Naive B cell (primary cell): ENCODE results near the gene ARHGAP30. TPM values are rescaled to one million over a fixed set of nuclear protein-coding genes. Genes with fewer than 3 reads are reported as not detected.
"Not testable (repeated sequence)": the region's sequence is repeated elsewhere in the genome, so short reads cannot be mapped to it uniquely, and the experiment has no call there.

Source experiments
- ATAC-seq, 2 donors: fragments of 150-1000 bp; cut with Tn5 transposase; 2 replicates each; pipeline ENCODE4 v1.10.0; 2021; ENCODE audit warnings: low read depth in 2 of 2, mild to moderate bottlenecking in 2 of 2, moderate library complexity in 2 of 2
- DNase-seq: peaks from one replicate; pipeline ENCODE4 v3.0.0; 2022
- H3K27ac Mint-ChIP-seq, 6 donors: one replicate each; pipeline ENCODE4 v1.8.0; 2020 to 2022; ENCODE audit warnings: mild to moderate bottlenecking in 6 of 6, mixed read lengths in 6 of 6, moderate library complexity in 5 of 6, inconsistent platforms in 2 of 6
- H3K27me3 Mint-ChIP-seq, 3 donors: one replicate each; pipeline ENCODE4 v1.8.0; 2021 to 2022; ENCODE audit warnings: mixed read lengths in 3 of 3, mild to moderate bottlenecking in 1 of 3
- H3K36me3 Mint-ChIP-seq, 2 donors: one replicate each; pipeline ENCODE4 v1.8.0; 2020 to 2022; ENCODE audit warnings: mixed read lengths in 2 of 2, inconsistent platforms in 1 of 2, mild to moderate bottlenecking in 1 of 2
- H3K4me1 Mint-ChIP-seq, 3 donors: one replicate each; pipeline ENCODE4 v1.8.0; 2020 to 2022; ENCODE audit warnings: mixed read lengths in 3 of 3, inconsistent platforms in 1 of 3, mild to moderate bottlenecking in 1 of 3, moderate library complexity in 1 of 3
- H3K4me3 Mint-ChIP-seq, 8 donors: one replicate each; pipeline ENCODE4 v1.8.0; 2020 to 2022; ENCODE audit warnings: mild to moderate bottlenecking in 8 of 8, mixed read lengths in 8 of 8, moderate library complexity in 8 of 8, inconsistent platforms in 2 of 8
- H3K9me3 Mint-ChIP-seq, 7 donors: one replicate each; pipeline ENCODE4 v1.8.0; 2020 to 2022; ENCODE audit warnings: mixed read lengths in 7 of 7, mild to moderate bottlenecking in 5 of 7, inconsistent platforms in 2 of 7, moderate library complexity in 1 of 7
- polyA plus RNA-seq, 6 donors: library from polyadenylated mRNA; unstranded; fragments of 300-500 nt; fragmentation: Illumina TruSeq; gene quantifications; one replicate each; pipeline ENCODE4 v1.2.3, GENCODE V29; 2021; ENCODE audit warnings: low read depth in 6 of 6

ARHGAP30 gene
- polyA plus RNA-seq, 6 donors from 2014 or later = 42.4 to 154 (median 82.6) TPM

- no peak for DNase-seq
- Mint-ChIP-seq H3K27me3 (no peaks in the 10 kb centered on the region), H3K27ac (peak overlapping the region; percentile 65 to 98 (median 93)), H3K9me3 (peaks cover 0 to 1% (median 0%) of the 10 kb centered on the region in 7 donors), H3K4me3 (peak overlapping the region; percentile 87 to 96 (median 92)), H3K4me1 (peaks cover 29 to 31% (median 30%) of the 10 kb centered on the region in 3 donors), H3K36me3 (no peaks in the 10 kb centered on the region)
- peak in 1 of 2 donors; percentile 0 for ATAC-seq
These were observed 49.8 kb downstream of the ARHGAP30 start for GRCh38 chr1:161019751-161020495.

- Mint-ChIP-seq H3K4me1 (peaks cover 30 to 32% (median 31%) of the 10 kb centered on the region in 3 donors), H3K4me3 (peak overlapping the region in 6 of 8 donors; percentile 18 to 94 (median 62)), H3K27ac (peak overlapping the region in 3 of 6 donors; percentile 19 to 91 (median 65))
- H3K9me3 Mint-ChIP-seq, DNase-seq, H3K27me3 Mint-ChIP-seq, ATAC-seq, H3K36me3 Mint-ChIP-seq: not testable (repeated sequence)
These were observed 50.5 kb downstream of the ARHGAP30 start for GRCh38 chr1:161019111-161019660.

GRCh38 chr1:161018631-161018930 lies 51.1 kb downstream of the ARHGAP30 start:
- H3K36me3 Mint-ChIP-seq = no peaks in the 10 kb centered on the region

GRCh38 chr1:161017756-161018630 lies 51.7 kb downstream of the ARHGAP30 start:
- Mint-ChIP-seq H3K36me3 (no peaks in the 10 kb centered on the region), H3K4me1 (peaks cover 37 to 44% (median 43%) of the 10 kb centered on the region in 3 donors), H3K27ac (peak overlapping the region in 2 of 6 donors; percentile 26 to 53)

More at GRCh38 chr1:161018631-161018930, 51.1 kb downstream of the ARHGAP30 start:
- Mint-ChIP-seq H3K9me3 (no peaks in the 10 kb centered on the region), H3K4me1 (peaks cover 33 to 38% (median 37%) of the 10 kb centered on the region in 3 donors), H3K27me3 (no peaks in the 10 kb centered on the region), H3K4me3 (no peak overlapping the region), H3K27ac (peak overlapping the region in 1 of 6 donors; percentile 91)
- DNase-seq (no peak), ATAC-seq (no peak)

GRCh38 chr1:161017181-161017580 lies 52.5 kb downstream of the ARHGAP30 start:
- Mint-ChIP-seq H3K4me3 (peak overlapping the region in 1 of 8 donors; percentile 50), H3K4me1 (peaks cover 38 to 48% (median 44%) of the 10 kb centered on the region in 3 donors)
- H3K36me3 Mint-ChIP-seq, H3K27ac Mint-ChIP-seq, H3K9me3 Mint-ChIP-seq, DNase-seq, ATAC-seq, H3K27me3 Mint-ChIP-seq: not testable (repeated sequence)

More at GRCh38 chr1:161017756-161018630, 51.7 kb downstream of the ARHGAP30 start:
- ATAC-seq (no peak), DNase-seq (no peak)
- peak overlapping the region in 1 of 8 donors; percentile 50 for H3K4me3 Mint-ChIP-seq
- H3K27me3 Mint-ChIP-seq = no peaks in the 10 kb centered on the region
- no peaks in the 10 kb centered on the region for H3K9me3 Mint-ChIP-seq

GRCh38 chr1:161016683-161017082 lies 53.0 kb downstream of the ARHGAP30 start:
- not testable (repeated sequence) for ATAC-seq, H3K9me3 Mint-ChIP-seq, H3K27me3 Mint-ChIP-seq, H3K36me3 Mint-ChIP-seq, DNase-seq
- Mint-ChIP-seq H3K27ac (peak overlapping the region in 1 of 6 donors; percentile 9), H3K4me3 (peak overlapping the region in 1 of 8 donors; percentile 50), H3K4me1 (peaks cover 43 to 49% (median 48%) of the 10 kb centered on the region in 3 donors)

GRCh38 chr1:161013488-161014230 lies 56.0 kb downstream of the ARHGAP30 start:
- ATAC-seq (peak; percentile 88 to 92), DNase-seq (peak; percentile 65)
- Mint-ChIP-seq H3K27ac (peak overlapping the region; percentile 85 to 99 (median 92)), H3K4me3 (peak overlapping the region; percentile 82 to 97 (median 92)), H3K9me3 (no peaks in the 10 kb centered on the region), H3K36me3 (no peaks in the 10 kb centered on the region), H3K4me1 (peaks cover 19 to 22% (median 20%) of the 10 kb centered on the region in 3 donors), H3K27me3 (no peaks in the 10 kb centered on the region)

GRCh38 chr1:161013131-161013487 lies 56.6 kb downstream of the ARHGAP30 start:
- H3K27me3 Mint-ChIP-seq = no peaks in the 10 kb centered on the region
- H3K27ac Mint-ChIP-seq = peak overlapping the region; percentile 85 to 99 (median 92)
- ATAC-seq = no peak
- H3K4me1 Mint-ChIP-seq = peaks cover 19 to 20% (median 20%) of the 10 kb centered on the region in 3 donors
- H3K9me3 Mint-ChIP-seq = no peaks in the 10 kb centered on the region
- no peak for DNase-seq
- no peaks in the 10 kb centered on the region for H3K36me3 Mint-ChIP-seq
- peak overlapping the region; percentile 82 to 97 (median 92) for H3K4me3 Mint-ChIP-seq

GRCh38 chr1:161012420-161012819 lies 57.3 kb downstream of the ARHGAP30 start:
- Mint-ChIP-seq H3K27me3 (no peaks in the 10 kb centered on the region), H3K4me1 (peaks cover 20 to 23% (median 20%) of the 10 kb centered on the region in 3 donors), H3K9me3 (no peaks in the 10 kb centered on the region), H3K27ac (peak overlapping the region in 1 of 6 donors; percentile 39), H3K36me3 (no peaks in the 10 kb centered on the region), H3K4me3 (no peak overlapping the region)
- ATAC-seq (no peak), DNase-seq (no peak)

- H3K4me1 Mint-ChIP-seq = peaks cover 20 to 23% (median 20%) of the 10 kb centered on the region in 3 donors
- no peaks in the 10 kb centered on the region for H3K27me3 Mint-ChIP-seq
- peak overlapping the region in 2 of 6 donors; percentile 60 for H3K27ac Mint-ChIP-seq
- ATAC-seq (no peak), DNase-seq (no peak)
- H3K9me3 Mint-ChIP-seq = no peaks in the 10 kb centered on the region
- H3K4me3 Mint-ChIP-seq = no peak overlapping the region
- no peaks in the 10 kb centered on the region for H3K36me3 Mint-ChIP-seq
These were observed 60.0 kb downstream of the ARHGAP30 start for GRCh38 chr1:161009602-161010211.

- ATAC-seq (no peak), DNase-seq (no peak)
- no peaks in the 10 kb centered on the region for H3K36me3 Mint-ChIP-seq
- no peaks in the 10 kb centered on the region for H3K27me3 Mint-ChIP-seq
- H3K9me3 Mint-ChIP-seq = no peaks in the 10 kb centered on the region
- no peak overlapping the region for H3K27ac Mint-ChIP-seq
- H3K4me3 Mint-ChIP-seq = peak overlapping the region in 1 of 8 donors; percentile 5
- peaks cover 17 to 20% (median 17%) of the 10 kb centered on the region in 3 donors for H3K4me1 Mint-ChIP-seq
These were observed 60.7 kb downstream of the ARHGAP30 start for GRCh38 chr1:161008869-161009510.

GRCh38 chr1:161007369-161007768 lies 62.3 kb downstream of the ARHGAP30 start:
- no peak overlapping the region for H3K4me3 Mint-ChIP-seq
- no peaks in the 10 kb centered on the region for H3K27me3 Mint-ChIP-seq
- H3K27ac Mint-ChIP-seq = peak overlapping the region in 1 of 6 donors; percentile 6
- DNase-seq (no peak), ATAC-seq (no peak)
- H3K4me1 Mint-ChIP-seq = peaks cover 3 to 10% (median 5%) of the 10 kb centered on the region in 3 donors
- H3K36me3 Mint-ChIP-seq = no peaks in the 10 kb centered on the region
- no peaks in the 10 kb centered on the region for H3K9me3 Mint-ChIP-seq
